Measurements from ENCODE around the gene MORN5. TPM values are rescaled to one million over a fixed set of nuclear protein-coding genes. Genes with fewer than 3 reads are reported as not detected.

MORN5 gene
- total and polyA plus RNA-seq, 4 donors: 17.9 to 22.9 (median 18.6) TPM

DNA sequence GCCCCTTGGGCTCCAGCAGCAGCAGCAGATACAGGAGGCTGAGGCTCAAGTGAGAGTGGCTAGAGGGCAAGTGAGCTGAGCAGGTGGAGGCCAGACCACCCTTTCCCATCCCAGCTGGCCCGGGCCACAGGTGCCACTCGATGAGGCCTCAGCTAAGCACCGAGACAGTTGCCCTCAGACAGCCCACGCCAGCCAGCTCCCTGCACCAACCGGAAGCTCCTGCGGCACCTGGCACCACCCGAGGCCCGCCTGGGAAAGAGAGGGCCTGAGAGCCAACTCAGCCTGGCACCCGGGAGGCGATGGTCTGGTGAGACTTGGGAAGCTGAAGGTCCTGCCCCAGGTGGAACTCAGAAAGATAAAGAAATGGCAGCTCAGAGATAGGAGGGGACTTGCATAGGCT, 38.3 kb upstream of the MORN5 start:
- Histone ChIP-seq H3K9me3 (ENCODE audit: control insufficient read depth in 4 of 4, insufficient read depth in 3 of 4, low read length in 3 of 4) (no peaks in the 10 kb centered on the region), H3K36me3 (ENCODE audit: control insufficient read depth in 4 of 4, insufficient read depth in 4 of 4, low read length in 4 of 4) (no peaks in the 10 kb centered on the region), H3K4me3 (no peak overlapping the region), H3K27me3 (ENCODE audit: control insufficient read depth in 3 of 3, insufficient read depth in 3 of 3, low read length in 2 of 3) (peaks cover 0 to 18% (median 12%) of the 10 kb centered on the region in 3 donors), H3K4me1 (ENCODE audit: control insufficient read depth in 5 of 5, insufficient read depth in 5 of 5, low read length in 5 of 5) (peaks cover 0 to 13% (median 7%) of the 10 kb centered on the region in 5 donors), H3K9ac (ENCODE audit: insufficient read depth in 1 of 2, low read length in 2 of 2) (no peak overlapping the region), H3K27ac (ENCODE audit: low read depth in 1 of 2, low read length in 1 of 2) (no peak overlapping the region)
- DNase-seq: no peak
- 93 to 95% methylated on average over 10 of the region's 10 CpGs for WGBS, 2 donors
- no peak for ATAC-seq (ENCODE audit: insufficient read depth, low FRiP score)
- TF ChIP-seq, protein P1, sequence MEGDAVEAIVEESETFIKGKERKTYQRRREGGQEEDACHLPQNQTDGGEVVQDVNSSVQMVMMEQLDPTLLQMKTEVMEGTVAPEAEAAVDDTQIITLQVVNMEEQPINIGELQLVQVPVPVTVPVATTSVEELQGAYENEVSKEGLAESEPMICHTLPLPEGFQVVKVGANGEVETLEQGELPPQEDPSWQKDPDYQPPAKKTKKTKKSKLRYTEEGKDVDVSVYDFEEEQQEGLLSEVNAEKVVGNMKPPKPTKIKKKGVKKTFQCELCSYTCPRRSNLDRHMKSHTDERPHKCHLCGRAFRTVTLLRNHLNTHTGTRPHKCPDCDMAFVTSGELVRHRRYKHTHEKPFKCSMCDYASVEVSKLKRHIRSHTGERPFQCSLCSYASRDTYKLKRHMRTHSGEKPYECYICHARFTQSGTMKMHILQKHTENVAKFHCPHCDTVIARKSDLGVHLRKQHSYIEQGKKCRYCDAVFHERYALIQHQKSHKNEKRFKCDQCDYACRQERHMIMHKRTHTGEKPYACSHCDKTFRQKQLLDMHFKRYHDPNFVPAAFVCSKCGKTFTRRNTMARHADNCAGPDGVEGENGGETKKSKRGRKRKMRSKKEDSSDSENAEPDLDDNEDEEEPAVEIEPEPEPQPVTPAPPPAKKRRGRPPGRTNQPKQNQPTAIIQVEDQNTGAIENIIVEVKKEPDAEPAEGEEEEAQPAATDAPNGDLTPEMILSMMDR (IDR thresholded peaks at IDR 0.05; ENCODE audit: control extremely low read depth, extremely low read depth): no peak

DNA sequence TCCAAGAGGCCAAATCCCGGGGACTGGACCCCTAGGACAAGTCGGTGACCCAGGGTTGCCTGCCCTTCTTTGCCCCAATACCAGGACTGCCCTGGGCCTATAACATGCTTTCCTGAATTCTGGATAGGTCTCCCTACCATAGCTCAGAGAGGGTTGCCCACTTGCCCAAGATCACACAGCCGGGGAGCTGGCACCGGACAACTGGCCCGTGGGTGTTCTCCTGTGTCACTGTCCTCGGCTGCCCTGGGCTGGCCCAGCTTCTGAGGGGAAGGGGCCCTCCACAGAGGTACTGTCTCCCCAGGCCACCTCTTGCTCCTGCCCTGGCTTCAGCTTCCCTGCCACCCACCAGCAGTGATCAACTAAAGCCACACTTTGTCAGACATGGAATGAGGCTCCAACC, 37.8 kb upstream of the MORN5 start:
- Histone ChIP-seq H3K4me3 (no peak overlapping the region), H3K27ac (ENCODE audit: low read depth in 1 of 2, low read length in 1 of 2) (no peak overlapping the region), H3K27me3 (ENCODE audit: control insufficient read depth in 3 of 3, insufficient read depth in 3 of 3, low read length in 2 of 3) (peaks cover 0 to 21% (median 14%) of the 10 kb centered on the region in 3 donors), H3K4me1 (ENCODE audit: control insufficient read depth in 5 of 5, insufficient read depth in 5 of 5, low read length in 5 of 5) (peaks cover 0 to 16% (median 9%) of the 10 kb centered on the region in 5 donors), H3K36me3 (ENCODE audit: control insufficient read depth in 4 of 4, insufficient read depth in 4 of 4, low read length in 4 of 4) (no peaks in the 10 kb centered on the region), H3K9ac (ENCODE audit: insufficient read depth in 1 of 2, low read length in 2 of 2) (no peak overlapping the region), H3K9me3 (ENCODE audit: control insufficient read depth in 4 of 4, insufficient read depth in 3 of 4, low read length in 3 of 4) (no peaks in the 10 kb centered on the region)
- TF ChIP-seq, protein P1 (IDR thresholded peaks at IDR 0.05; ENCODE audit: control extremely low read depth, extremely low read depth): no peak
- DNase-seq: no peak
- no peak for ATAC-seq (ENCODE audit: insufficient read depth, low FRiP score)
- WGBS, 2 donors: 93 to 97% methylated on average over 6 of the region's 6 CpGs

DNA sequence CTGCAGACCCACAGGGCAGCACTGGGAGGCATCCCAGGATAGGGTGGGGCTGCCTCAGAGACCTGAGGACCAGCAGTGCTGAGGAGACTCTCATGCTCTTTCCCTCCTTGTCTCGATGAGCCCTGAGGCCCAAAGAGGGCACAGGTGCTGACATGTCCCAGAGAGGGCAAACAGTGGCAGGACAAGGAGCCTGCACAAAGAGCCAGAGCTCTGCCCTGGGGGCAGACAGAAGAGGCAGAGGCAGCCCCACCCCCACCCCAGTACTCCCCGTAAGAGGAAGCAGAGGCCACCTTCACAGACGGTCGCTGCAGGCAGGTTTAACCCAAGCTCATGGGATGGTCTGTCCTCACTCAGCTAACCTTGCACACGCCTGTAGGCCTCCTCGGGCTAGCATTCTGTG, 37.2 kb upstream of the MORN5 start:
- Histone ChIP-seq H3K9ac (ENCODE audit: insufficient read depth in 1 of 2, low read length in 2 of 2) (no peak overlapping the region), H3K4me3 (no peak overlapping the region), H3K27ac (ENCODE audit: low read depth in 1 of 2, low read length in 1 of 2) (no peak overlapping the region), H3K4me1 (ENCODE audit: control insufficient read depth in 5 of 5, insufficient read depth in 5 of 5, low read length in 5 of 5) (peaks cover 0 to 16% (median 9%) of the 10 kb centered on the region in 5 donors), H3K9me3 (ENCODE audit: control insufficient read depth in 4 of 4, insufficient read depth in 3 of 4, low read length in 3 of 4) (no peaks in the 10 kb centered on the region), H3K27me3 (ENCODE audit: control insufficient read depth in 3 of 3, insufficient read depth in 3 of 3, low read length in 2 of 3) (peaks cover 0 to 21% (median 14%) of the 10 kb centered on the region in 3 donors), H3K36me3 (ENCODE audit: control insufficient read depth in 4 of 4, insufficient read depth in 4 of 4, low read length in 4 of 4) (no peaks in the 10 kb centered on the region)
- ATAC-seq (ENCODE audit: insufficient read depth, low FRiP score) (no peak), DNase-seq (no peak)
- TF ChIP-seq, protein P1 (IDR thresholded peaks at IDR 0.05; ENCODE audit: control extremely low read depth, extremely low read depth): no peak
- WGBS, 2 donors: 51 to 53% methylated on average over 6 of the region's 6 CpGs
